DOHH2 (cell line): Measurements from ENCODE around the gene VAV2.

ENCODE experiments used
- CTCF ChIP-seq: fragments of 200-600 bp; sonication (generic); IDR thresholded peaks from one replicate; pipeline ENCODE4 v1.5.1; 2014; ENCODE audit warnings: antibody characterized with exemption, mild to moderate bottlenecking, low read depth, low read length; ENCODE audit not compliant: poor library complexity, severe bottlenecking
- EZH2phosphoT487 ChIP-seq: fragments of 200-600 bp; sonication (generic); IDR thresholded peaks from 2 replicates; pipeline ENCODE4 v1.6.1; 2017; ENCODE audit warnings: borderline replicate concordance, mild to moderate bottlenecking, antibody characterized with exemption, low read length, moderate library complexity, mixed read lengths

GRCh38 chr9:133886563-133887501 lies 105.3 kb downstream of the VAV2 start:
- TF ChIP-seq CTCF (no peak), EZH2phosphoT487 (no peak)
